ENCODE data around the gene SLC49A4. TPM values are rescaled to one million over a fixed set of nuclear protein-coding genes. Genes with fewer than 3 reads are reported as not detected.

SLC49A4 gene
- total RNA-seq, 1 experiment from 2014 or later = 41.6 TPM

DNA sequence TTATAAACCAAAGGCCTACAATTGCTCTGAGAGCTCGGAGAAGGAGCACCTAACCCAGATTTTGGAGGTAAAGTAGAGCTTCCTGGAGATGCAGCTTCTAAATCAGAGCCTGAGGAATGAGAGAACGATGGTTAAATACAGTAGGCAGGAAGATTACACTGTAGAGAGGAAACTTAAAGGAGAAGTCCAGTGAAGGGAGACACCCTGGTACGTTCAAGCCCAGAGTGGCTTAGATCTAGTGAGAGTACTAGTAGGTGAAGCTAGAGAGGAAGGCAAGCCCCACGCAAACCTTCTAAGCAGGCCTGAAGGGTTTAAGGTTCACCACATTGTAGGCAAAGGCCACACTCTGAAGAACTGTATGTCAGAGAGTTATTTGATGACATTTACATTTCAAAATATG, 33.4 kb downstream of the SLC49A4 start:
- H3K27ac Mint-ChIP-seq (ENCODE audit: unreplicated experiment) = no peak overlapping the region

DNA sequence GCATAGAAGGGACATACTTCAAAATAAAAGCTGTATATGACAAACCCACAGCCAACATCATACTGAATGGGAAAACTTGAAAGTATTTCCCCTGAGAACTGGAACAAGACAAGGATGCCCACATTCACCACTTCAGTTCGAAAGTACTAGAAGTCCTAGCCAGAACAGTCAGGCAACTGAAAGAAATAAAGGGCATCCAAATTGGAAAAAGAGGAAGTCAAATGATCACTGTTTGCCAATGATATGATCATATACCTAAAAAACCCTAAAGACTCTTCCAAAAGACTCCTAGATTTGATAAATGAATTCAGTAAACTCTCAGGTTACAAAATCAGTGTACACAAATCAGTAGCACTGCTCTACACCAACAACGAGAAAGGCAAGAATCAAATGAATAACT, 40.7 kb downstream of the SLC49A4 start:
- no peak for DNase-seq
- no peak overlapping the region for H3K4me3 ChIP-seq (ENCODE audit: low read depth, low read length)
- Mint-ChIP-seq H3K9me3 (ENCODE audit: unreplicated experiment) (no peaks in the 10 kb centered on the region), H3K27me3 (ENCODE audit: insufficient read depth, unreplicated experiment) (no peaks in the 10 kb centered on the region), H3K4me1 (ENCODE audit: low read depth, unreplicated experiment) (no peaks in the 10 kb centered on the region), H3K27ac (ENCODE audit: unreplicated experiment) (no peak overlapping the region), H3K36me3 (ENCODE audit: insufficient read depth, unreplicated experiment) (peaks cover 20% of the 10 kb centered on the region), H3K4me3 (ENCODE audit: unreplicated experiment) (no peak overlapping the region)
- ChIA-PET CTCF (no interaction called here), POLR2A (no interaction called here)
- no peak for TF ChIP-seq CTCF (IDR thresholded peaks at IDR 0.05; ENCODE audit: insufficient read depth in 1 of 2, low read depth in 1 of 2, low read length in 1 of 2, severe bottlenecking in 1 of 2, unreplicated experiment in 1 of 2)
- no peaks in the 10 kb centered on the region for H3K9me3 ChIP-seq
- no peaks in the 10 kb centered on the region for H3K4me1 ChIP-seq
- intact Hi-C loops (cut with micrococcal nuclease; ENCODE audit: unreplicated experiment) = no loop called here
- H3K36me3 ChIP-seq (ENCODE audit: control insufficient read depth, insufficient read depth, low read length) = no peaks in the 10 kb centered on the region
- no TSS peak for BruUV-seq (replicated peaks)
- H3K27me3 ChIP-seq (replicated peaks; ENCODE audit: control insufficient read depth, insufficient read depth, low read length) = no peaks in the 10 kb centered on the region

More for the DNA sequence above, 33.4 kb downstream of the SLC49A4 start:
- Histone ChIP-seq H3K4me3 (ENCODE audit: low read depth, low read length) (no peak overlapping the region), H3K9me3 (no peaks in the 10 kb centered on the region), H3K4me1 (no peaks in the 10 kb centered on the region), H3K36me3 (ENCODE audit: control insufficient read depth, insufficient read depth, low read length) (no peaks in the 10 kb centered on the region), H3K27me3 (replicated peaks; ENCODE audit: control insufficient read depth, insufficient read depth, low read length) (no peaks in the 10 kb centered on the region)
- Mint-ChIP-seq H3K4me1 (ENCODE audit: low read depth, unreplicated experiment) (peaks cover 7% of the 10 kb centered on the region), H3K9me3 (ENCODE audit: unreplicated experiment) (no peaks in the 10 kb centered on the region), H3K4me3 (ENCODE audit: unreplicated experiment) (no peak overlapping the region), H3K27me3 (ENCODE audit: insufficient read depth, unreplicated experiment) (no peaks in the 10 kb centered on the region), H3K36me3 (ENCODE audit: insufficient read depth, unreplicated experiment) (peaks cover 7% of the 10 kb centered on the region)
- POLR2A ChIA-PET = no interaction called here
- no peak for DNase-seq
- TF ChIP-seq CTCF (IDR thresholded peaks at IDR 0.05; ENCODE audit: insufficient read depth in 1 of 2, low read depth in 1 of 2, low read length in 1 of 2, severe bottlenecking in 1 of 2, unreplicated experiment in 1 of 2) = no peak
- intact Hi-C loops (cut with micrococcal nuclease; ENCODE audit: unreplicated experiment) = no loop called here
- BruUV-seq (replicated peaks) = no TSS peak
- CTCF ChIA-PET = no interaction called here

DNA sequence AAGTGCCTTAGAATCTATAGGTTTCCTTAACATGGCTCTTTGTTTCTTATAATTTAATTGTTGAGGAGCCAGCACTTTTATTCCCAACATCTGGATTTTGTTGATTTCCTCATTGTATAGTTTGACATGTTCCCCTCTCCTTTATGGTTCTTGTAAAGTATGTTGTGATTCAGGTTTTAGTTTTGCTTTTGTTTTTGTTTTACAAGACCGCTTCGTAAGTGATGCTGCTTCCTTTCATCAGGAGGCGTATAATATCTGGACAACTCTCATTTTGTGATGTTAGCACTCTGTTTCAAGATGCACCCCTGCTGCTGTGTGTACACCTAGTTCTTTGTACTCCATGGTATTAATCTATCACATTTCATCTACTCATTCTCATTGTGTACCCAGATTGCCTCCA, 48.7 kb downstream of the SLC49A4 start:
- no peaks in the 10 kb centered on the region for H3K36me3 ChIP-seq (ENCODE audit: control insufficient read depth, insufficient read depth, low read length)
- BruUV-seq (replicated peaks) = no TSS peak
- Mint-ChIP-seq H3K27me3 (ENCODE audit: insufficient read depth, unreplicated experiment) (no peaks in the 10 kb centered on the region), H3K27ac (ENCODE audit: unreplicated experiment) (no peak overlapping the region), H3K4me1 (ENCODE audit: low read depth, unreplicated experiment) (no peaks in the 10 kb centered on the region), H3K4me3 (ENCODE audit: unreplicated experiment) (no peak overlapping the region), H3K36me3 (ENCODE audit: insufficient read depth, unreplicated experiment) (peaks cover 20% of the 10 kb centered on the region), H3K9me3 (ENCODE audit: unreplicated experiment) (peaks cover 3% of the 10 kb centered on the region)
- DNase-seq = no peak
- CTCF ChIA-PET = no interaction called here
- TF ChIP-seq CTCF (IDR thresholded peaks at IDR 0.05; ENCODE audit: insufficient read depth in 1 of 2, low read depth in 1 of 2, low read length in 1 of 2, severe bottlenecking in 1 of 2, unreplicated experiment in 1 of 2) = no peak
- H3K4me3 ChIP-seq (ENCODE audit: low read depth, low read length) = no peak overlapping the region
- POLR2A ChIA-PET = no interaction called here
- intact Hi-C loops (cut with micrococcal nuclease; ENCODE audit: unreplicated experiment) = no loop called here
- no peaks in the 10 kb centered on the region for H3K4me1 ChIP-seq
- H3K9me3 ChIP-seq = no peaks in the 10 kb centered on the region
- no peaks in the 10 kb centered on the region for H3K27me3 ChIP-seq (replicated peaks; ENCODE audit: control insufficient read depth, insufficient read depth, low read length)
